Posterior vena cava (tissue), 2 donors: ENCODE results near the gene LRFN2. TPM values are rescaled to one million over a fixed set of nuclear protein-coding genes. Genes with fewer than 3 reads are reported as not detected.

Experiments used
- DNase-seq: peaks from one replicate; pipeline ENCODE4 v3.0.0-alpha.2; 2020; ENCODE audit warnings: low spot score
- intact Hi-C, 2 donors: fragments of 100-400 bp; cut with DNase I; formaldehyde crosslinking; loops; one replicate each; pipeline versions ENCODE4 v1.14.1 to v1.14.2; 2022 to 2023
- total RNA-seq, 2 donors: library from RNA; stranded (reverse); fragmentation: NEBNext Ultra II Directional; extraction: Animal tissue kit (Norgen Biotek cat#: 25700); gene quantifications; one replicate each; pipeline ENCODE4 v1.2.1, GENCODE V29; 2021
- donor health status: DM: yes; HTN: yes; CAD: no.
- donor health status: DM: yes; HTN: yes; CAD: no.

Gene LRFN2
- total RNA-seq, 2 donors from 2014 or later, result not detected

- intact Hi-C loops, result loop anchor here in 1 of 2 donors (10.0 kb wide), 1 partner anchor 1224 kb away; no protein-coding TSS in a partner anchor
- no peak for DNase-seq
These were observed 1.3 kb upstream of the LRFN2 start for GRCh38 chr6:40588480-40588879.

- DNase-seq, result no peak
- intact Hi-C loops, result loop anchor here in 1 of 2 donors (10.0 kb wide), 1 partner anchor 1223 kb away; no protein-coding TSS in a partner anchor
These were observed 863 bp upstream of the LRFN2 start for GRCh38 chr6:40588070-40588384.

DNA sequence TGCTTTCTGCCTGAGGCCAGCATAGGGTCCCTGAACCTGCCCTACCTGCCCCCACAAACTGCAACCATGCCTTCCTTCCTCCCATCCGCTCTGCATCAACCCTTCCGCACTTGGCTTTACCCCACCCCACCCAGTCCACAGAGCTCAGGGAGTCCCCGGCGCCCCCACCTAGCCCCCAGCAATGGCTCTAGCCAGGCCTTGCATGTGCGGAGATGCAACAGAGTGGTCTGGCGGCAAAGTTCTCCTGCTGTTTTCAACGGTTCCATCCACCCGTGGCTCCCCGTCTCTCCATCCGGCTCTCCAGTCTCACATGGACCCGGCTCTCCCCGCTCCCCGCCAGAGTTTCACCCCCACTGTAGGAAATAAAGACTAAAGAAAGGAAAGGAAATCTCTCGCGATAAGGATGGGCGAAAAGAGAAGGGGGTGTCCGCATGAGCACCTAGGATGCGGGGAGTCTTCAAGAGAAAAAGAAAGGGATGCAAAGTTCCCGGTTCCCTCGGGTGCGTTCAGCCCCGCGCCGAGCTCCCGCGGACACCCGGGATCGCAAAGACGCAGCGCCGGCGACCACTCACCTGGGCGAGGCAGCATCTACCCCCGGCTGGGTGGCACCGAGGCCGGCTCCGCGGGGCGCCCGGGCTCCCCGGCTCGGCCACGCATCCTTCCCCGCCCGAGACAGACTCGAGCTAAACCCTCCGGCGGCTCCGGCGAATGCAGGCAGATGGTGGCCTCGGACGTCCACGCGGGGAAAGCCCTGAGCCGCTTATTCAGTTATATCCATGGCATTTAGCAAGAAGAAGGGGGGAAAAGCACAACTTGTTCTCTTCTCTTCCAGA is 579 bp downstream of the LRFN2 start:
- no peak for DNase-seq
- intact Hi-C loops, result loop anchor here in 1 of 2 donors (10.0 kb wide), 1 partner anchor 1222 kb away; no protein-coding TSS in a partner anchor

DNA sequence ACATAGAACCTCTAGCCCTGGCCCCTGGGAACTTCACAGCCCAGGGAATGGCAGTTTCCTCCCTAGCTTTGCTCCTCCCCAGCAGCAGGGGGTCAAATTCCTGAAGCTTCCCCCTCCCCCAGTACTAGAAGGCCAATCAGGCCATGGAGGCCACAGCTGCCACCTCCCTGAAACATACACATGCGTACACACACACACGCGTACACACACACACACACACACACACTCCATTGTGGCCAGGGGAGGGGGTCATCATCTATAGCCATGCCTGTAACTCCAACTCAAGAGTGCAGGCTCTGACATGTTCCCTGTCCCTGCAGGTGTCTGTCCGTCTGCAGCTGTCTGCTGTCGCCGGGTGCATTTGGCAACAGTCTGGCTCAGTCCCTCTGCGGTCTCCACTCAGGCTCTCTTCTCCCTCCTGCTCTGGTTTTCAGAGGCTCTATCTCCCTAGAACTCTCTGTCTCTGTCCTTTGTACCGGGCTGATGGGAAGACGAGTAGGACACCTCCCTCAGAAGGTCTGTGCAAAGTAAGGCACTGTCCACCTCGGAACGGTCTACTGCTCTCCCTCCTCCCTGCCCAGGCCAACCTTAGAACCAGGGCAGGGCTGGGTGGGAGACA is 1.4 kb downstream of the LRFN2 start:
- DNase-seq, result no peak
- intact Hi-C loops, result loop anchor here in 1 of 2 donors (10.0 kb wide), 1 partner anchor 1221 kb away; no protein-coding TSS in a partner anchor

DNA sequence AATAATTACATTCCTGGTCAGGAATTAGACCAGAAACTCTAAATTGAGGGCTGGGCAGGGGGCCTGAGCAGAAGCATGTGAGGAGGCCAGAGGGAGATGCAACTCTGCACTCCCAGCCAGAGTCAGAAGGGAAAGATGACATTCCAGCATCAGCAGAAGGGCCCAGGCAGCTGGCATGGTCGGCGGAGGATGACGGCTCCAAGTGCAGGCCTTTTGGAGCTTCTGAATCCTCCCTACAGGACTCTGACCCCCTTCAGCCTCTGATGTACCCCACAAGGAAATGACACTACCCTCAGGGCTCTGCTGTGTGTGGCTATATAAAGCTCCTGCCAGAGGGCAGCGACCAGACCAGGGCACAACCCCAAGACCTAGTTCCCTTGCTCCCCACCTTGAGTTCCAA is 1.9 kb downstream of the LRFN2 start:
- no peak for DNase-seq
- intact Hi-C loops, result loop anchor here in 1 of 2 donors (10.0 kb wide), 1 partner anchor 1220 kb away; no protein-coding TSS in a partner anchor

DNA sequence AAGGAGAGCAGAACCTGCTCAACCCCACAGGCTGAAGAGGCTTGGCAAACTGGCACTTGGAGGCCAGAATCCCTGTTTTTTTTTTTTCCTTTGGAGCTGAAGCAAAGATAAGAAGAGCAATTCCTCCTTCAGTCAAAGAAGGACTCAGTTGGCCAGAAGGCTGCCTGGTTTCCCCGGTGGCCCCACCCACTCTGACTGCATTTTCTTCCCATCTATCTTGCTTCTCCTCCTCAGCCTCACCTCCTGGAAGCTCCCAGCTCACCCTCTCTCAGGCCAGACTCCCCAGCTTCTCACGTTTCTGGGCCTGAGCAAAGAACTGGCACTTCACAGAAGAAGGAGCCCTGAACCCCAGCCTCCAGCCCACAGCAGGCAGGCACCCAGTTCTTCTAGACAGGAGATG is 2.4 kb downstream of the LRFN2 start:
- intact Hi-C loops, result loop anchor here in 1 of 2 donors (10.0 kb wide), 1 partner anchor 1220 kb away; no protein-coding TSS in a partner anchor
- DNase-seq, result no peak

DNA sequence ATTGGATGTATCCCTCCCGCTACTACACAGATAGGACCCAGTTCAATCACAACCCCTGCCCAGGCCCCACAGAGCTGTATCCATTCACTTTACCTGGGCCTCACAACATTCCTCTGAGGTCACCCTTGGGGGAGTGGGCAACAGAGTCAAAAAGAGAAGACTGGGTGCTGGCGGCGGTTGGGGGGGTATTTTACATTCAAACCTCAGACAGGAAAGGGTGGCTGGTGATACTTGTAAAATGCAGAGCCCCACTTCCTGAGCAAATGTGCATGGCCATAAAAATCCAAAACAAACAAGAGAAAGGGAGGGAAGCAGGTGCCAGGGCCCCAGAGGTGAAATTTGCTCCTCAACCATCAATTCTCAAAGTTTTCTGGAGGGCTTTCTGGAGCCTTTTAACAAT is 3.5 kb downstream of the LRFN2 start:
- DNase-seq, result no peak
- intact Hi-C loops, result loop anchor here in 1 of 2 donors (10.0 kb wide), 1 partner anchor 1219 kb away; no protein-coding TSS in a partner anchor

GRCh38 chr6:40582892-40583291 is 4.3 kb downstream of the LRFN2 start:
- intact Hi-C loops, result loop anchor here in 1 of 2 donors (10.0 kb wide), 1 partner anchor 1218 kb away; no protein-coding TSS in a partner anchor
- no peak for DNase-seq

- intact Hi-C loops, result no loop called here
- DNase-seq, result no peak
These were observed 8.1 kb downstream of the LRFN2 start for GRCh38 chr6:40579101-40579500.

DNA sequence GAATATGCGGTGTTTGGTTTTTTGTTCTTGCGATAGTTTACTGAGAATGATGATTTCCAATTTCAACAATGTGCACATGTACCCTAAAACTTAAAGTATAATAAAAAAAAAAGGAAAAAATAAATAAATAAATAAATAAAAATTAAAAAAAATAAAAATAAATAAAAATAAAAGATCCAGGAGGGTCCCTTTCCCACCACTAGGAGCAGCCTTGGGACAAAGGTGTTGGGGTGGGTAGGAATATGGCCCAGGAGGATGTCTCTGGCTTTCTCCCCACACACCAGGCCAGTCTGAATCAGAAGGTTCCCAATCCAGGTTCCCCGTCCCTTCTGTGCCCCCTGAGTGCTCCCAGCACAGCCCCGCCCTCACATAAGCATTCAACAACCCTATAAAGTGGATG is 9.5 kb downstream of the LRFN2 start:
- intact Hi-C loops, result no loop called here
- no peak for DNase-seq

- intact Hi-C loops, result no loop called here
- DNase-seq, result no peak
These were observed 13.9 kb downstream of the LRFN2 start for GRCh38 chr6:40573221-40573620.

DNA sequence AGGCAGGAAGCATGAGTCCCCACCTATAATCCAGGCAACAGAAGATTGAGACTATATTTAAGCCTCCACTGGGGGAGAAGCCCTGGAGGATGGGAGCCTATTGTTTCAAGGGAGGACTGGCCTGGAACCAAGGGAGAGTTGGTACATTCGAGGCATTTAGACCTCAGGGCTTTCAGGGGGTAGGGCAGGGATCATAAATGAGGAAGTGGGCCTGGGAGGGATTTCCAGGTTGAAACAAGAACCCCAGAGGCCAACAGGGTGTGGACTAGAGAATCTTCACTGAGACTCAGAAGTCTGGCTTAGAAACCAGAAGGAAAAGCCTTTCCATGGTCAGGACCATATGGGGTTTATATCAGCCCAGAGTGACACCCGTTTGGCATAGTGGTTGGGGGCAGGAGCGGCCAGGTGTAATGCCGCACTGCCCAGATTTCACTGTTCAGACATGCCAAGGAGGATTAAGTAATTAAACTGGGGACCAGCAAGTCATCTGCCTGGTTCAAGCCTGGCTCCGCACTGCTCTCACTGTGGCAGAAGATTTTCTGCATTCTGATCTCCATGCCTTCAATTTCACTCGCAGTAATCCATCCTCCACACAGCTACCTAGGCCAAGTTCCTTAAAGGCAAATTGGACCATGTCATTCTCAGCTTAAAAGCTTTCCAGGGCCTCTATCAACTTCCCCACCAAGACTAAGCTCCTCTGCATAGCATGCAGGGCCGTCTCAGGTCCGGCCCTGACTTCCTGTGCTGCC is 17.8 kb downstream of the LRFN2 start:
- DNase-seq, result no peak
- intact Hi-C loops, result no loop called here

GRCh38 chr6:40568062-40568708 is 19.0 kb downstream of the LRFN2 start:
- intact Hi-C loops, result loop anchor here in 1 of 2 donors (1.0 kb wide), 1 partner anchor 96 kb away; no protein-coding TSS in a partner anchor
- DNase-seq, result peak; percentile 36

GRCh38 chr6:40563111-40563510 is 24.1 kb downstream of the LRFN2 start:
- intact Hi-C loops, result loop anchor here in 1 of 2 donors (5.0 kb wide), 1 partner anchor 759 kb away; no protein-coding TSS in a partner anchor
- DNase-seq, result peak; percentile 24

DNA sequence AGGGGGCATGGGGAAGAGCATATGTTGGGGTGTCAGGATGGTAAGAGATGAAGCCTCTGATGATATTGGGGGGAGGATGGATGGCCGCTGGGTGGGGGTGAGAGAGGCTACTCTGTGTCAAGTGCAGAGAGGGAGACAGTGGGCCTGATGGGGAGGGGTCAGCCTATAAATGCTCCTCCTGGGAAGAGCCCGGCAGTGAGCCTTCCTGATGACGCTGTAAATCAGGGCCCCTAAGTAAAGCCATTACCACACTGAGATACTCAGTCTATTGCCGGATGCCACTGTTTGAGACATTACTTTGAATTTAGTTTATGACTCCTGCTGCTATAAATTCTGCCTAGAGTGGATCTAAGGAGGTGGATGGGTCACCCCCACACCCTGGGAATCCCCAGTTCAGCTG is 28.1 kb downstream of the LRFN2 start:
- intact Hi-C loops, result no loop called here
- no peak for DNase-seq

GRCh38 chr6:40558102-40558501 is 29.1 kb downstream of the LRFN2 start:
- DNase-seq, result peak; percentile 28
- intact Hi-C loops, result no loop called here

DNA sequence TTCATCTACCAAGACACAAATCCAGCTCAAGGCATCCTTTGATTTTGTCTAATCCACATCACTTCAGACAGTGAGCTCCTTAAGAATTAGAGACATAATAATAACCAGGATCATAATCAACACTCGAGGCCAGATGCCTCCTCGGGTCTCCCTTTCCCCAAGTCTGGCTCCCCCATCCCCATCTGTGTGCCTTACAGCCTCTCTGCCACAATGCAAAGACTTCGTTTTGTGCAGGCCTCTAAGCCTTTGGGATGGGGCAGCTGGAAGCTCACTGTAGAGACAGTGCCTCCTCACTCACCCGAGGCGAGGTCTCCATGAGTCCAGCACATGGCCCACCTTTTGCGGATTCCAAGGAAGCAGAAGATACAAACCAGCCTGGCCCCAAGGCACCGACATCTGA is 30.3 kb downstream of the LRFN2 start:
- intact Hi-C loops, result no loop called here
- no peak for DNase-seq

- intact Hi-C loops, result no loop called here
- DNase-seq, result peak; percentile 41
These were observed 31.1 kb downstream of the LRFN2 start for GRCh38 chr6:40556023-40556422.

- intact Hi-C loops, result no loop called here
- DNase-seq, result peak; percentile 64
These were observed 32.1 kb downstream of the LRFN2 start for GRCh38 chr6:40555092-40555491.
